Amniotic stem cell (primary cell): ENCODE measurements around the gene GHRH.

Experiments used
- DNase-seq: peaks from one replicate; lab custom pipeline; 2025; lab: John Stamatoyannopoulos, UW

Gene GHRH

DNA sequence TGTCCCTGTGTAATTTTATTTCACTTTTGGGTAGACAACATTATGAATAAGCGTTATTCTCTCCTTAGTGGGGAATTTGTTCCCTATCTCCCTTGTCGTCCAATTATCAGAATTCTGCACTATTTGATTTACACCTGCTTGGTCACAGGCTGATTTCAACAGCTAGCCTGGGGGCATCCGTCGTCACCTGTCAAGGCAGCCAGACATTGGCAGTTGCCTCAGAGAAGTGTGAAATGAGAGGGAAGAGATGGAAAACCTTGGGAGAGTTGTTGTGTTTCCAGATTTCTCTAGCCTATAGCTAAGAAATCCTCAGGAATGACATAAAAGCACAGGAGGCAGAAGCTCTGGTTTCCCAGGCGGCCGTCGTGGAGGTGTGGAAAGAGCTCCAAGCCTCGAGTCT, 891 bp upstream of the GHRH start:
- no peak for DNase-seq

DNA sequence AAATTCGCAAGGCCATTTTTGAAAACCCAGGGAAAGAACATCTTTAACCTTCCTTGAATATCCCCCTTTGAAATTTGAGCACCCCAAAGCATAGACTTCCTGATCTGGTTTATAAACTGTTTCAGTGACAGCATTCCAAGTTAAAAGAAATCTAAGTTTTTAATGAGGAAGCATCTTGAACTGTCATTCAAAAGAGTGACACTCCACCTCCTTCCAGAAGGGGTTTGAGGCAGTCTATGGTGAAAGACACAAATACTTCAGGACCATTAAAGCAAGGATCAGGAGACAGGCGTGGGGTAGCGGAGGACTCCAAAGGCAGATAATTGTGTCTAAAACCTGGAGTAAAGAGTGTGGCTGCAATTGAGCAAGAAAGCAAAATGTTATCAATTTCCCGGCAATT, 691 bp downstream of the GHRH start:
- DNase-seq, result no peak

DNA sequence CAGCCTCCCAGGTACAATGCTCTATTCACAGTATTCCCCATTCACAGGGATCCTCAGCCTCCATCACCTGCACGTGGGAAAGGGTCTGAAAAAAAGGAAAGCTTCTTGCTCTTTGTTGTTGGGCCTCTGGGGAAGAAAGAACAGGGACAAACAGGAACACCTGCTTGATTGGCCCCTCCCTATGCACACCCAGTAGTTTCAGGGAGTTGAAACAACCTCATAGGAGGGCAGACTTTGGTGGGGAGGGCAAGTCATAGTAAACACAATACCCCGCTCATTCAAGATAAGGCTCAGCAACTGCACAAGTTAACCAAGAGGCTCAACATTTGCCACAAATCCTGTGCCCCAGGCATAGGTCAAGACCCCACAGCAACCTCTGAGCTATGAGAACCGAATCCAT, 1.7 kb downstream of the GHRH start:
- no peak for DNase-seq

DNA sequence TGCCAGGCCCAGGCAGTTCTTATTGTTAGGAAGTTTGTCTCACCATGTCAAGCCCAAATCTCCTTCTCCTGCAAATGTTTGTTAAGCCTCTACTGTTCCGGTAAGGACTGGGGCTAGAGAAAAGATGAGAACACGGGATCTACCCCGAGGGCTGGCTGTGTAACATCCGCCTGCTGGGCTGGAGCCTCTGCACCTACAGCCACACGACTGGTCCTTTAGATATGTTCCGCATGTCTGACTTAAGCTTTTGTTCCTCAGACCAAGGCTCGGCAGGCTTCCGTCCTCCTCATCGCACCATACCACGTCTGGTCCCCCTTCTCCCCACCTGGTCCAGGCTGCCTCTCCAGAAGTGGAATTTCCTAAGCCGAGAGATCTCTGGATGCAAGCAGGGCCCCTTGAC, 2.6 kb downstream of the GHRH start:
- no peak for DNase-seq

DNA sequence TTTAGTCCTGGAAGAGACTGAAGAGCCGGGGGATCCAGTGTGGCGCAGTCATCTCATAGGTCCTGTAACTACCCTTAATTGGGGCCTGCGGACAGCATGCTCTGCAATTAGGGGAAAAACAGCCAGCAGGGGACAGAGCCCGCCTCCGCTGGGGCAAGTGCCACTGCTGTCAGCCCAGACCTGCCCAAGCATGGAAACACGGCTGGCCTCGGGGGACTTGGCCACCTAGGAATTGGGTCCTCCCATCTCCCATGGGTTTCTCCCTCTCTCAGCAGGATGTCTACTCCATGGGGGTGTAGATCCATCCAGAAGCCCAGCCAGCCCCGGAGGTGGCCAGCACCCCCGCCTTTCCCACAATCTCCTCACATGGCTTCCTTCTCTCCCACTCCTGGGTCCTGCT, 3.6 kb downstream of the GHRH start:
- no peak for DNase-seq

DNA sequence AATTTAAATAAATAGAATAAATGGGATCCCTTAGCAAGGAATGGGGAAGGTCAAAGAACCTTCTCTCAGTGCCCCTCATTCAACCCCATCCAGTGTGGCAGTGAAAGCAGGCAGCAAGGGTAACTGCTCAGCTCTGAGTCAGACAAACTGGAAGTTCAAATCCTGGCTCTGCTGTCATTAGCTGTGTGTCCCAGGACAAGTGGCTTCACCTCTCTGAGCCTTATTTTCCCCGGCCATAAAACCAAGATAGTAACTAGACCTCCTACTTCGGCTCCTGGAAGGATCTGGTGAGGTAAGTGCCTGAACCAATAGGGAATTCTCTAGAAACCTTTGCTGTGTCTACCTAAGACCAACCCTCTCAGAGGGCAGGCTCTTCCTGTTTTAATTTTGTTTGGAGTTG, 4.1 kb downstream of the GHRH start:
- DNase-seq, result no peak

DNA sequence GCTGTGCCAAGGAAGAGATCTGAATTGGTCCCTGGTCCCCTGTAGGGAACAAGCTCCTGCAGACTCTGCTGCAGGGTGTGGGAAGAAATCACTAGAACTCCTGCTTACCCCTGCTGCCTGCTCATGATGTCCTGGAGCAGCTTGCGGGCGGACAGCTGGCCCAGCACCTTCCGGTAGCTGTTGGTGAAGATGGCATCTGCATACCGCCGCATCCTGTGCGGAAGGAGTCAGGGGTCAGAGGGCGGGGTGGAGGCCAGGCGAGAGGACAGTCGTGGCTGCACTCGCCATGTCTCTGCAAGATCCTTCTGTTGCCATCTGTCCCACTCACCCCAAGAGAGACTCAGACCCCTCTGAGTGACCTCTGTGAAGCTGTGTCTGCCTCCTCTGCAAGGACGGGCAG, 5.3 kb downstream of the GHRH start:
- no peak for DNase-seq

DNA sequence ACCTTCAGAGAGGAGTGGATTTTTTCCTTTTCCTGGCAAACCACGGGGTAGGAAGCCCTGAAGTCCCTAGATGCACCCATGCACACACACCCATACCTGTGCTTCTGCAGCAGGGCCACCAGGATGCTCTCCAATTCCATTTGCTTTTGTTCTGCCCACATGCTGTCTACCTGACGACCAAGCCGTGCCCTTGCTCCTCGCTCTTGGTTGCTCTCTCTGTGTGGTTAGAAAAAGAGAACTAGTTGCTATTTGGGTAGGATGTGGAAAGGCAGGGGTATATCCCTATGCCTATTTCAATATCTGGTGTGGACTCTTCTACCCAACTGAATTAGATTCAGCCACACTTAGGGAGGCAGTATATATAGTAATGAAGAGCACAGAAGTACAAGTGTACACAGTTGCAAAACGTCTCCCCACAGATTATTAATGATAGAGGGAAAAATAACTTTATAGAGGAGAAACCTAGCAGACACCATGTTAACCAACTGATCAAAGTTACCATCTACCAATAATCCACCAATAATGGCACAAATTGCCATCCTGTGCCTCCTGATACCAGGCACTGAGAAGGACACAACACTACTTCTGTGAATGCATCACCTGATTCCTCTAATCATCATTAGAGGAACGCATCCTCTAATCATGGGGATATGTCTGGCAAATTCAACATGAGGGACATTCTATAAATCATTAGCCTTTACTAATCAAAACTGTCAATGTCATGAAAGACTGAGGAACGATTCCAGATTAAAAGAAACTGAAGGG, 7.3 kb downstream of the GHRH start:
- DNase-seq, result no peak

DNA sequence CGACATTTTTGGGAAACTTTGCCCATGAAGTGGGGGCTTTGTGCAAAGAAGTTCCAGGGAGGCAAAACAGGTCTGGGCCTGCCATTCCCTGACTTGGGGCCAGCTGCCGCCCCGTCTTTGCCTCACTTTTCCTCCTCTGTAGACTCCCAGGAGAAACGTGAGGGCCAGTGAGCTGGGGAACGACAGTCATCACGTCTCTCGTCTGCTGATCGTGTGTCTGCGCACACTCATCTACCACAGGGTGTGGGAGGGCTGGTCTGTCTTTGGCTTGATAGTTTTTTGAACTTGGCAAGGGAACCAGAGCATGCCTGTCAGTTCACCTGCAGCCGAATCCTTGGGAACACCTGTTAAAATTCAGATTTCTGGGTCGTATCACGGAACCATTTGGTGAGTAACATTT, 8.5 kb downstream of the GHRH start:
- DNase-seq, result no peak

DNA sequence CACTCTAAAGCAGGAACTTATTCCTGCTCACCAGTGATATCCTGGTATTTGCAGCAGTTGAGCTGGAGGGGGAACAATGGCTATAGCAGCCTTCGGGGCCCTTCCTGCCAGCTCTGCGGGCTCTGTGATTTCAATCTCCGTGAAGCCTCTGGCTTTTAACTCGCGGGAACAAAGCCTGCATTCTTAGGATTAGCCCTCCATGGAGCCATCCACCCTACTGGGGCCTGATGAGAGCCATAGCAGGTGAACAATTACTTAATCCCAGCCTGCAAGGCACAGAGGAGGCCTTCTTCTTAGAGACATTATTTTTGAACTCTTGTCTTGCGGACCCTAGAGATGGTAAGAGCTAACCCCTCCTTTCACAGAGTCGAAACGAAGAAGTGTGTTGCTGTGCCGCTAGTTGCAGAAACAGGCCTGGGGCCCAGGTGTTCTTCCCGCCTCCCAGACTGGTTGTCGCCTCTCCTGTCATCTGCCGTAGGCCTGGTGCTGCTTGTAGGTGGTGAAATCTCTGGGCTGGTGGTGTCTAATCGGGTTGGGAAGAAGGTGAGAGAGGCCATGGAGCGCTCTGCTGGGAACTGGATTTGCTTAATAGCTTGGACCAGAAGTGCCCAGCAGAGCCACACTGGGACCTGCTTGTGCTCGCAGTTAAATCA, 9.7 kb downstream of the GHRH start:
- DNase-seq, result no peak

DNA sequence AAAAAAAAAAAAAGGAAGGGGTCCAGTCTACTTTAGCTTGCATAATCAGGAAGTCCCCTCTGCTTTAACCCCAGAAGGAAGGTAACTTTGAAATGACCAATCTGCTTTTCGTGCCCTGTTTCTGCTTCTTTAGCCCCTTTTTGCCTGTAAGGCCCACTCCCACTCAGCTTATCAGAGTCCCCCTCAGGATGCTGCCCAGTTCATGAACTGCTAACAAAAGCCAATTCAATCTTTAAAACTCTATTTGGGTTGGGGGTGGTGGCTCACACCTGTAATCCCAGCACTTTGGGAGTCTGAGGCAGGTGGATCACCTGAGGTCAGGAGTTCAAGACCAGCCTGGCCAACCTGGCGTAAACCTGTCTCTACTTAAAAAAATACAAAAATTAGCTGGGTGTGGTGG, 12.3 kb downstream of the GHRH start:
- no peak for DNase-seq

DNA sequence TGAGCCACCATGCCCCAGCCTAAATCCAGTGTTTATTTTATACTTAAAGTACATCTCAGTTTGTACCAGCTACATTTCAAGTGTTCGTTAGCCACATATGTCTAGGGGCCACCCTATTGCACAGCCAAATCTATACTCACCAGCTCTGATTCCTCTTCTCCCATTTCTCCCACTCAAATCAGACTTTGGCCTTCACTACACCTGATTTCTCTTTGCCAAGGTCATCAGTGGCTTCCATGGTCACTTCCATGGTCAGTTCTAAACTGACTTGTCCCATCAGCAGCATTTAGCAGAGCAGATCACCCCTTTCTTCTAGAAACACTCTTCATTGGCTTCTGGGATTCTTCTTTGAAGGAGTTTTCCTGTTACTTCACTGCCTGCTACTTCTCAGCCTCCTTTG, 14.1 kb downstream of the GHRH start:
- DNase-seq, result no peak

DNA sequence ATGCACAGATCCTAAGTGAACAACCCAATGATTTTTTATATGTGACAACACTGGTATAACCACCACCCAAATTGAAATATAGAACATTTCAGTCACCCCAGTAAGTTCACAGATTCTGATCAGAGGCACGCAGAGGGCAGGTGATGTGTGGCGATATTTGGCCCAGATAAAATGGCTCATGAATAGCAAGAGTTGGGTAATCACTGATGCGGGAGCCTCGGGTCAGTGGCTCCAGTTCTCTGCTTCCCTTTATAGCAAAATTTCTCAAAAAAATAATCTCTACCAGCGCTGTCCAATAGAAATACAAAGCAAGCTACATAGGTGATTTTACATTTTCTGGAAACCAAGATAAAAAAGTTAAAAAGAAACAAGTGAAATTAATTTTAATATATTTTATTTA, 14.9 kb downstream of the GHRH start:
- no peak for DNase-seq

DNA sequence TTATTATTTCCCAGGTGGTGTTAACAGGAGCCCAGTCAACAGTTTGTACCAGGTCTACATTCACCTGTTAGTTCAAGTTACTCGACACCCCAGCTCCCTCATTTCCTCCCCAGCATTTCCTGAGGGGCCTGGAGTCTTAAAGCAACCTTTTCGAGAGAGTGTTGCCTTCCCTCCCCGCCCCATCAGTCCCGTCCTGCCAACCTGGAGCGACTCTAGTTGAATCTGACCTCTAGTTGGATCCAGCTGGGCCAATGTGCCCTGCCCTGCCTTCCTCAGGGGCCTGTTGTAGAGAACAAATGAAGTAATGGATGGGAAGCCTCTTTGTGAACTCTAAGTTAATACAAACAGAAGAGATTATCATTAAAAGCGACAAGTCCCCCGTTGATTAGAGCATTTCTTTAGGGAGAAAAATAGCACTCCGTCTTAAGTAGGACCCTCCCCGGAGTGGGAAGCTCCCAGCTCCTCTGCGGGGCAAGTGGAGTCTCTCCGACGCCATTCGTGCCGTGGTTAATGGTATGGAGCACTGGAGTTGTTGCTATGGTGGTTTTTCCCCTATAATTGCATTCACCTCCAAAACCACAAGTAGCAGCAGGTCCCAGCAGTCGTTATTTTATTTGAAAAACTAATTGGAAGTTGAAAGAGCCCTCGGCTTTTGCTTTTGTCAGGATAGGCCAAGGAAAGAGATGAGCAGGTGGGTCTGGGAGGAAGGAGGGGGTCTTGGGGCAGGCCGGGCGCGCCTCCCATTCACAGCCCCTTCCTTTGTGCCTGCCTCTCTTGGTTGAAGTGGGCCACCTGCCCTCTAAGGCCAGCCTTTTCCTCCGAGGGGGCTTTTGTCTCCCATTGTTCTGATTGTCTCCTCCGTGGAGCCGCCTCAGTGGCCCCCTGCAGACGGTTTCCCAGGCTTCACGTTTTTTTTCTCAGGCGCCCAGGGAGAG, 16.1 kb downstream of the GHRH start:
- DNase-seq, result no peak

DNA sequence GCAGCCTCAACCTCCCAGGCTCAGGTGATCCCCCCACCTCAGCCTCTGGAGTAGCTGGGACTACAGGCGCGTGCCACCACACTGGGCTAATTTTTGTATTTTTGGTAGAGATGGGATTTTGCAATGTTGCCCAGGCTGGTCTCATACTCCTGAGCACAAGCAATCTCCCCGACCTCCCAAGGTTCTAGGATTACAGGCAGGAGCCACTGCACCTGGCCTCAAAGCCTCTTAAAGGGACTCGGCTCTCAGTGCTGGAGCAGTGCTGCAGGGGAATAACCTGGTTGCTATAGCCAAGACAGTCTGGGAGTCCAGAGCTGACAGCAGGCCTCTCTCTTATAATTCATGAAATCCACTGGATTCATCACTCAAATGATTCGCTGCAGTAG, 17.0 kb downstream of the GHRH start:
- DNase-seq, result no peak

DNA sequence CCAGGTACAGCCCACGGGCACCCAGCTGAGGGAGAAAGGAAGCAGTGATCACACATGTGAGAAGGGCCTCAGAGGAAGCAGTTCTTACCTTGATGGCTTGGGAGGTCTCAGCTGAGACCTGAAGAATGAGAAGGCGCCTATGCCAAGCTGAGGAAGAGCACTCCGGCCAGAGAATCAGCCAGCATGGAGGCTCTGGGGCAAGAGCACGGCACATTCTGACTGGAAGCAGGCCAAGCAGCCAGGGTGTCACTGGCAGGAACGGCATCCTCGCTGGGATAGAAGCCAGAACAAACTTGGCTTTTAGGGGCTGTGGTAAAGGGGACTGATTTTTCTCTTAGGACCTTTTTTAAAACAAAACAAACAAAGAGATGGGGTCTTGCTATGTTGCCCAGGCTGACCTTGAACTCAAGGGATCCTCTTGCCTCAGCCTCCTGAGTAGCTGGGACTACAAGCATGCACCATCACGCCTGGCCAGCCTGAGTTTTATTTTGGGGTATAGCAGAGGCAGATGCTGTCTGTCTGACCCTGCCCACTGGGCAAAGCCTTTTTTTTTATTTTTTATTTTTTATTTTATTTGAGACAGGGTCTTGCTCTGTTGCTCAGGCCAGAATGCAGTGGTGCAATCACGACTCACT, 17.6 kb downstream of the GHRH start:
- DNase-seq, result no peak

DNA sequence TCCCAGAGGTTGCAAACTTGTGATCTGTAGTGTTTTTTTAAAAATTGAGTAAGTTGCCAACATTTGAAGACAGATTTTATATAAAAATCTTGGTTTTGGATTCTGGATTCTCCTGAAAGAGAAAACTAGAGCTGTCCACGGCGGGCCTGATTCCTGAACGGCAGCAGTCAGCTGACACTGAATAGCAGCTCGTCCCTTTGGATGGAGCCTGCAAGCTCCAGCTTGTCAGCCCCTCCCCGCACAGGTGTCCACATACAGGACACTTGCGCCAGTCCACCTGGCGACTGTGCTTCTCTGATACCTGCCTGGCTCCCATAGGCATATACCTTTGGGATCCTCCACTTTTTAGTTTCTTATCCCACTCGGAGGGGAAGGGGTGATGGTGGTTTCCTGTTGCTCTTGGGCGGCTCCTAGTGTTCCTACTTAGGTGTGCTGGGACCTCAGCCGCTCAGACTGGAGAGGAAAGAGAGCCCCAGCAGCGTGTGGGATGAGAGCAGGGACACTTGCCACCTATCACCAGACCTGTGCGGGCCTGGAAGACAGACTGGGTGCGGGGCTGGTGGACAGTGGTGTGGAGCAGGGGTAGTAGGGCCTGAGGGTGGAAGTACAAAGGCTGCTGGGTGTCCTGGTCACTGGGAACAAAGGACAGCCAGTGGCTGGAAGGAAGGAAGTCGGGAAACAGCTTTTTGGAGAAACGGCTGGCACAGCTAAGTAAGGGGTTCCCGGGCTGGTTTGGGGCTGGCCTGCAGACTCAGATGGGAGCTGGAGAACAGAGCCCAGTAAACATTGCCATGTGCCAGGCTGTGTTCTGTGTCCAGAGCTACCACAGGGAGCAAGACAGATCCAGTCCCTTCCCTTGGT, 18.3 kb downstream of the GHRH start:
- no peak for DNase-seq

DNA sequence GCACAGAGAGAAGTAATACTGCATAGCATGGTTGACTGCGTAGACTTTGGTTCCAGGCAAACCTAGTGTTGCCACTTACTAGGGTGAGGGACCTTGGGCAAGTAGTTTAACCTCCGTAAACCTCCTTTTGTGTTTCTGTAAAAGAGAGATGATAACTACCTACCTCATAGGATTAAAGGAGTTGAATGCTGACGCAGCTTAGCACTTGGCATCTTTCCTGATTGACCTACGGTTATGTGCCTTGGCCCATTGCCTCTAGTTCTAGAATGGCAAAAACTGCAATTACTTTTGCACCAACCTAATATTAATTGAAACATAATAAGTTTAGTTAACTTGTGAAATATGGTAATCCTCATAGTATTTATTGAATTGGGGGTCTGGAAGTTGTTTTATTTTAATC, 19.1 kb downstream of the GHRH start:
- no peak for DNase-seq

DNA sequence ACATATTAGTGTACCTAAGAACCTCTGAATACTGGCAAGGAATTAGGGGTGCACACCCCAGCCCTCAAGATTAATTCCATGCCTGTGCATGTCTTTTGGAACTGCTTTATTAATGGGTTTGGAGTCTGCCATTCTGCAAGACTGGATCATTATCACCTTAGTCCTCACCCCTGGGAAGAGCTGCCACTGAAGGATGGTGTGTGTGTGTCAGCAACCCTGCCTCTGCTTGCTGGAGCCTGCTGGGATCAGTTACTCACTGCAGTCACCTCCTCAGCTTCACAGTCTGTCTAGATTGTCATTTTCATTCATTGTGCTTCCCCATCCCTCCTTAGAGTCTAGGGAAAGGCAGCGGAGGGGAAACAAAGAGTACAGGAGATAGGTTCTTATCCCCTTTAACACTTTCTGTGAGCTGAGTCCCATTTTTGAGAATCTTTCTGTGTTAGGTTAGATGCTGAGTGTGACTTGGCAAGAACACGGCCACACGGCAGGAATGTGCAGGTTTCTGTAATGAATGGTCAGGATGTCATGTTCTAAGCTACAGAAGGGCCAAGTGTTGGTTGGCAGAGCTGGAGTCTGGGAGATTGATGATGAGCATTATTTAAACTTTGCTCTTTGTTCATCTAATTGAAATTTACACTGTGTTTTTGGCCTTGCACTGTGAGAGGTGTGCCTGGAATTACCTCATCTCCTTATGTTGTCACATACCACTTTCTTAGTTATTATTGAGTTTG, 21.1 kb downstream of the GHRH start:
- no peak for DNase-seq

DNA sequence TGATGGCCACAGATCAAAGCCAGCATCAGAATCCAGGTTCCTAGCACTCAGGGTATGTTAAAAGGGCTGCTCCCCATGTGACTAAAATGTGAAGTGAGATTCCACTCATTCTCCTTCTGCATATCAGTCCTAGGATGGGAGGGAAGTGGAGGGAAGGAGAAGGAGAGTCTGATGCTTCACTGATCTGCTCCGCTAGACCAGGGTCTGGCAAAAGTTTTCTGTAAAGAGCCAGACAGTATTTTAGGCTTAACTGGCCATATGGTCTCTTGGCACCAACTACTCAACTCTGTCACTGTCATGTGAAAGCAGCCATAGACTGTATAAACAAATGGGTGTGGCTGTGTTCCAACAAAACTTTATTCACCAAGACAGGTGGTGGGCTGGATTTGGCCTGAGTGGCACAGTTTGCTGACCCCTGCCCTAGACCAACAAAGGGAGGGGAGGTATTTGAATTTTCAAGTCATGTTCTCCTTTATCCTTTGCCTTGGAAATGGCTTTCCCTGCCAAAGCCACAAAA, 22.6 kb downstream of the GHRH start:
- DNase-seq, result no peak

DNA sequence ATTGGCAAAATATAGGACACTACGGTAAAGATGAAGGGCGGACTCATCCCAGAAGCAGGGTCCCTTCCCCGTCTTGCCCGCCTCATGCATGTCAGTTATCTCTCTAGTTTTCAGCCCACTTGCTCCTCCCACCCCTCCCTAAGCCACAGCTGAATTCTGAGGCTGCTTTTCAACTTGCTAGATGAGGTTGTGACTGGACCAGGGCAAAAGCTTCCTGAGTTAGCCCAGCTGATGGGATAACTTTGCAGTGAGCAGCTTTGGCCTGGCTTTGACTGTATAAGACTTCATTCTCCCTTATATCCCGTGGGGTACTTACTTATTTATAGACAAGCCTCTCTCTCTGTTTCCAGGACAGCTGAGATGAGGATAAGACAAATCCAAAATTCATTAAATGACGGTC, 23.2 kb downstream of the GHRH start:
- no peak for DNase-seq
